Rectal smooth muscle tissue (tissue), 1 donor: Measurements from ENCODE around the gene FGF14.

Source experiments
- H3K27ac ChIP-seq: one replicate; pipeline ENCODE4 v1.7.0; 2013; ENCODE audit warnings: low read depth, low read length, inconsistent platforms
- H3K27me3 ChIP-seq: one replicate; pipeline ENCODE4 v1.7.0; 2013; ENCODE audit warnings: low read length; ENCODE audit not compliant: control insufficient read depth, insufficient read depth
- H3K36me3 ChIP-seq: one replicate; pipeline ENCODE4 v1.7.0; 2013; ENCODE audit warnings: low read length; ENCODE audit not compliant: control insufficient read depth, insufficient read depth
- H3K4me1 ChIP-seq: one replicate; pipeline ENCODE4 v1.7.0; 2013; ENCODE audit warnings: low read length; ENCODE audit not compliant: control insufficient read depth, insufficient read depth
- H3K4me3 ChIP-seq: one replicate; pipeline ENCODE4 v1.7.0; 2013; ENCODE audit warnings: low read length
- H3K9ac ChIP-seq: one replicate; pipeline ENCODE4 v1.7.0; 2013; ENCODE audit warnings: low read length

Gene FGF14

DNA sequence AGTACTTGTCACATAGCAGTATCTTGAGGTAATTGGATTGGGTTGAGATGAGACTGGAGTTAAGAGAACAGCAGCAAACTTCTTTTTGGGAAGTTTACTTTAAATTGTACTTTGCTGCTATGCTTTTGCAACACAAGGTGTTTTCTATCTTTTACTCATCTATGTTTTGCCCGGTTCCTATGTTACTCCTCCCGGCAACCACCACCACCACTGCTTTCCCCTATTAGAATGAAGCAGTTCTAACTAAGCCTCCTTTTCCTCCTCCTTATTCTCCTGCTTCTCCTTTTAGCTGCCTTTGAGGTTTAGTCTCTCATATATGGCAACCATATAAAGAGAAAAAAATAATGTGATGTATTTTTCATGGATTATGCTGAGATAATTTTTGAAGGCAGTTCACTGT is 715.8 kb downstream of the FGF14 start:
- no peaks in the 10 kb centered on the region for H3K27me3 ChIP-seq
- no peaks in the 10 kb centered on the region for H3K36me3 ChIP-seq
- no peak overlapping the region for H3K27ac ChIP-seq
- no peaks in the 10 kb centered on the region for H3K4me1 ChIP-seq
- no peak overlapping the region for H3K9ac ChIP-seq
- H3K4me3 ChIP-seq: no peak overlapping the region

DNA sequence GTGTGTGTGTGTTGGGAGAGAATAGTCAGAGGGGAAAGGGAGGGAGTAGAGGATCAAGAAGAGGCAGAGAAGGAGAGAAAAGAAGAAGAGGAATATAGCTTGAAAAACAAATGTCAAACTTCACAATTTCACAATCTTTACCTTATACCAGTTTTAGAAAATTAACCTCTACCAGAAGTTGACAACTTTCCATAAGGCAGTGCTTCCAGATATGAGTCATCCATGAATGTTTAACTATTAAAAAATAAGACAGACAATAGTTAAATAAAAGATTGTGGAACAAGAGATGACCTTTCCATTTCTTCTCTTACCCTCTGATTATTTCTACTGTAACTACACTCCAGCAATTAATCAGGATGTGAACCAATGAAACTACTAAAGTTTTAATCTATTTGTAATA is 720.0 kb downstream of the FGF14 start:
- Histone ChIP-seq H3K9ac (no peak overlapping the region), H3K4me1 (no peaks in the 10 kb centered on the region), H3K4me3 (no peak overlapping the region), H3K27ac (no peak overlapping the region), H3K36me3 (no peaks in the 10 kb centered on the region), H3K27me3 (no peaks in the 10 kb centered on the region)

DNA sequence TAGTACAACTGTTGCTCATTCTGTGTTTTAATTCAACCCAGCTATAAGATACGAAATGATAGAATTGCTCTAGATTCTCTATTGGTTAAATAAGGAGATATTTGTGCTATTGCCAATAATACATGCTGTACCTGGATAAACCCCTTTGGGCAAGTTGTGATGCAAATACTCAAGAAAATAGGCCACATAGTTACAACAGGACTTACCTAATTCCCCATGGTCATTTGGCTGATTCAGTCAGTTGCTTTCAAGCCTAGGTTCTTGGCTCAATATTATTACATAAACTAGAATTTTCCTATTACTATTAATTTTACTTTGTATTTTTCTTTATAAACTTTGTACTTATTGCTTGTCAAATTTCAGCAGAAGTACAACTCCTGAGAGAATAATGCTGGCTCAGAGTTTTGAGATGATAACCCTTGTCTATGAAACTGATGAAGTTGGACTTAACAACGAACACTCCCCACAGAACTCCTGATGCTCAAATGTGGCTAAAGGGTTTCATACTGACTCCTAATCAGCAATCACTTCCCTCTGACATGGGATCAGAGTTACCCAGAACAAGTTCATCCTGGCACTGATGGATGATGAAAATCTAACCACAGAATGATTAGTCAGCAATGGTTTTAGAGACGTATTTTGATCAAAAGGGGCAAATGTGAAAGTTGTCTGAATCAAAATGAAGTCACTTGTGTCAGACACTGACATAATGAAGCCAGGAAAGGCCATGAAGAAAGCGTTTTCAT is 728.3 kb downstream of the FGF14 start:
- no peak overlapping the region for H3K4me3 ChIP-seq
- H3K36me3 ChIP-seq: no peaks in the 10 kb centered on the region
- H3K27me3 ChIP-seq: no peaks in the 10 kb centered on the region
- H3K27ac ChIP-seq: no peak overlapping the region
- no peaks in the 10 kb centered on the region for H3K4me1 ChIP-seq
- H3K9ac ChIP-seq: no peak overlapping the region

DNA sequence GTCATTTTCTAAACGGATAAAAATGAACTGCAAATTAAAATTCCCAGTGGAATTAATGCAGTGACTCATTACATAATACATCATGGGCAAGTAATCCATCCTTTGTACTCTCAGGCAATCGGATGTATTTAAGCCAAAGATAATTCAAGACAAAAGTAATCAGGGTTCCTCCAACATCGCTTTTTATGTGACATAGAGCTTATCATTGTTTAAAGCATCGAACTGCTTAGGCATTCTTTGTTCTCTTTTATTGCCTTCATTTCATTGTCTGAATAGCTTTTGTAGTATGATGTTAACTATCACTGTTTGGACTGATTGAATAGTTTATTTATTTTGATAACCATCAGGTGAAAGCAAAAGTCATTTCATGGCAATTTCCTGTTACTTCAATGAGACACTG is 740.0 kb downstream of the FGF14 start:
- Histone ChIP-seq H3K9ac (no peak overlapping the region), H3K27ac (no peak overlapping the region), H3K4me3 (no peak overlapping the region), H3K27me3 (no peaks in the 10 kb centered on the region), H3K4me1 (no peaks in the 10 kb centered on the region), H3K36me3 (no peaks in the 10 kb centered on the region)
